GM23338 (cell line): ENCODE results near the gene SCG3.

Experiments used
- EZH2 ChIP-seq: fragments of 200-600 bp; sonication (generic); IDR thresholded peaks from one replicate; pipeline ENCODE4 v1.8.0; 2017; ENCODE audit warnings: antibody characterized with exemption, mild to moderate bottlenecking, low read depth; ENCODE audit not compliant: unreplicated experiment
- EZH2phosphoT487 ChIP-seq: fragments of 200-600 bp; sonication (generic); IDR thresholded peaks from one replicate; pipeline ENCODE4 v1.8.1; 2018; ENCODE audit warnings: antibody characterized with exemption; ENCODE audit not compliant: unreplicated experiment
- JUNB ChIP-seq: IDR thresholded peaks from one replicate; pipeline ENCODE4 v1.6.1; 2016; ENCODE audit warnings: antibody characterized with exemption; ENCODE audit not compliant: unreplicated experiment
- STAT1 ChIP-seq: IDR thresholded peaks from one replicate; pipeline ENCODE4 v1.6.1; 2016; ENCODE audit warnings: antibody characterized with exemption; ENCODE audit not compliant: unreplicated experiment
- TF ChIP-seq, protein P1 (sequence below), 2 experiments: fragments of 200-600 bp in 1 of 2; sonication (generic) in 1 of 2; conservative IDR thresholded peaks; 2 replicates each; pipeline versions ENCODE4 v1.5.1 to v1.6.1; 2016 to 2017; ENCODE audit warnings: antibody characterized with exemption in 2 of 2, low read depth in 2 of 2, mild to moderate bottlenecking in 2 of 2, moderate library complexity in 1 of 2
- TF ChIP-seq, protein P2 (sequence below): fragments of 250-450 bp; sonication (Bioruptor Pico); IDR thresholded peaks from 2 replicates; pipeline ENCODE4 v1.5.0; 2020; ENCODE audit warnings: mild to moderate bottlenecking, moderate library complexity

DNA sequence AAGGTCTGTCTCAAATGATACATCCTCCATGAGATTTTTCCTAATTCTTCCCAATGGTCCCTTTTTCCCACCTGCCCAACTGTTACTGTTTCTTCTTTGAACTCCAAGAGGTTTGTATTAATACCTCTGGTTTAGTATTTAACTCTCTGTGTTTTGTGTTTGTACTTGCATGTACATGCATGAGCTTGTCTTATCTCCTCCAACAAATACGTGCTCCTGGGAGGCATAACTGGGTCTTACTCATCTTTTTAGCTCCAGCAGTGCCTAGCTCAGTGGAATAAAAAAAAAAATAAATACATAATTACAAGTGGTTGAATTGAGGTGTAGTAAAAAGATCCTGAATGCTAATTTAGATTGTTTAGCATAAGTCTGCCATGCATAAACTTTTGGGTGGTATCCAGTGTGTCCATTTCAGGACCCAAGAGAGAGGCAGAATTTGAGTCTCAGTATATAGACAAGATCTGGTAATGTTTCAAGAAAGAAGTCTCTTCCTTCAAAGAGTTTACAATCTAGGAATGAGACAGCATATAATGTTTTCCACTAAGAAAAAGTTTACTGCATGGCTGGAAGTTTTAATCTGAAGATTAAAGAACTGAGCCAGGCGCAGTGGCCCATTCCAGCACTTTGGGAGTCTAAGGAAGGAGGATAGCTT is 57.9 kb downstream of the SCG3 start:
- TF ChIP-seq, protein P1, sequence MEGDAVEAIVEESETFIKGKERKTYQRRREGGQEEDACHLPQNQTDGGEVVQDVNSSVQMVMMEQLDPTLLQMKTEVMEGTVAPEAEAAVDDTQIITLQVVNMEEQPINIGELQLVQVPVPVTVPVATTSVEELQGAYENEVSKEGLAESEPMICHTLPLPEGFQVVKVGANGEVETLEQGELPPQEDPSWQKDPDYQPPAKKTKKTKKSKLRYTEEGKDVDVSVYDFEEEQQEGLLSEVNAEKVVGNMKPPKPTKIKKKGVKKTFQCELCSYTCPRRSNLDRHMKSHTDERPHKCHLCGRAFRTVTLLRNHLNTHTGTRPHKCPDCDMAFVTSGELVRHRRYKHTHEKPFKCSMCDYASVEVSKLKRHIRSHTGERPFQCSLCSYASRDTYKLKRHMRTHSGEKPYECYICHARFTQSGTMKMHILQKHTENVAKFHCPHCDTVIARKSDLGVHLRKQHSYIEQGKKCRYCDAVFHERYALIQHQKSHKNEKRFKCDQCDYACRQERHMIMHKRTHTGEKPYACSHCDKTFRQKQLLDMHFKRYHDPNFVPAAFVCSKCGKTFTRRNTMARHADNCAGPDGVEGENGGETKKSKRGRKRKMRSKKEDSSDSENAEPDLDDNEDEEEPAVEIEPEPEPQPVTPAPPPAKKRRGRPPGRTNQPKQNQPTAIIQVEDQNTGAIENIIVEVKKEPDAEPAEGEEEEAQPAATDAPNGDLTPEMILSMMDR (conservative IDR thresholded peaks at IDR 0.05; ENCODE audit: low read depth in 2 of 2) = no peak
- TF ChIP-seq EZH2 (no peak), JUNB (no peak), STAT1 (no peak), EZH2phosphoT487 (no peak)
- TF ChIP-seq, protein P2, sequence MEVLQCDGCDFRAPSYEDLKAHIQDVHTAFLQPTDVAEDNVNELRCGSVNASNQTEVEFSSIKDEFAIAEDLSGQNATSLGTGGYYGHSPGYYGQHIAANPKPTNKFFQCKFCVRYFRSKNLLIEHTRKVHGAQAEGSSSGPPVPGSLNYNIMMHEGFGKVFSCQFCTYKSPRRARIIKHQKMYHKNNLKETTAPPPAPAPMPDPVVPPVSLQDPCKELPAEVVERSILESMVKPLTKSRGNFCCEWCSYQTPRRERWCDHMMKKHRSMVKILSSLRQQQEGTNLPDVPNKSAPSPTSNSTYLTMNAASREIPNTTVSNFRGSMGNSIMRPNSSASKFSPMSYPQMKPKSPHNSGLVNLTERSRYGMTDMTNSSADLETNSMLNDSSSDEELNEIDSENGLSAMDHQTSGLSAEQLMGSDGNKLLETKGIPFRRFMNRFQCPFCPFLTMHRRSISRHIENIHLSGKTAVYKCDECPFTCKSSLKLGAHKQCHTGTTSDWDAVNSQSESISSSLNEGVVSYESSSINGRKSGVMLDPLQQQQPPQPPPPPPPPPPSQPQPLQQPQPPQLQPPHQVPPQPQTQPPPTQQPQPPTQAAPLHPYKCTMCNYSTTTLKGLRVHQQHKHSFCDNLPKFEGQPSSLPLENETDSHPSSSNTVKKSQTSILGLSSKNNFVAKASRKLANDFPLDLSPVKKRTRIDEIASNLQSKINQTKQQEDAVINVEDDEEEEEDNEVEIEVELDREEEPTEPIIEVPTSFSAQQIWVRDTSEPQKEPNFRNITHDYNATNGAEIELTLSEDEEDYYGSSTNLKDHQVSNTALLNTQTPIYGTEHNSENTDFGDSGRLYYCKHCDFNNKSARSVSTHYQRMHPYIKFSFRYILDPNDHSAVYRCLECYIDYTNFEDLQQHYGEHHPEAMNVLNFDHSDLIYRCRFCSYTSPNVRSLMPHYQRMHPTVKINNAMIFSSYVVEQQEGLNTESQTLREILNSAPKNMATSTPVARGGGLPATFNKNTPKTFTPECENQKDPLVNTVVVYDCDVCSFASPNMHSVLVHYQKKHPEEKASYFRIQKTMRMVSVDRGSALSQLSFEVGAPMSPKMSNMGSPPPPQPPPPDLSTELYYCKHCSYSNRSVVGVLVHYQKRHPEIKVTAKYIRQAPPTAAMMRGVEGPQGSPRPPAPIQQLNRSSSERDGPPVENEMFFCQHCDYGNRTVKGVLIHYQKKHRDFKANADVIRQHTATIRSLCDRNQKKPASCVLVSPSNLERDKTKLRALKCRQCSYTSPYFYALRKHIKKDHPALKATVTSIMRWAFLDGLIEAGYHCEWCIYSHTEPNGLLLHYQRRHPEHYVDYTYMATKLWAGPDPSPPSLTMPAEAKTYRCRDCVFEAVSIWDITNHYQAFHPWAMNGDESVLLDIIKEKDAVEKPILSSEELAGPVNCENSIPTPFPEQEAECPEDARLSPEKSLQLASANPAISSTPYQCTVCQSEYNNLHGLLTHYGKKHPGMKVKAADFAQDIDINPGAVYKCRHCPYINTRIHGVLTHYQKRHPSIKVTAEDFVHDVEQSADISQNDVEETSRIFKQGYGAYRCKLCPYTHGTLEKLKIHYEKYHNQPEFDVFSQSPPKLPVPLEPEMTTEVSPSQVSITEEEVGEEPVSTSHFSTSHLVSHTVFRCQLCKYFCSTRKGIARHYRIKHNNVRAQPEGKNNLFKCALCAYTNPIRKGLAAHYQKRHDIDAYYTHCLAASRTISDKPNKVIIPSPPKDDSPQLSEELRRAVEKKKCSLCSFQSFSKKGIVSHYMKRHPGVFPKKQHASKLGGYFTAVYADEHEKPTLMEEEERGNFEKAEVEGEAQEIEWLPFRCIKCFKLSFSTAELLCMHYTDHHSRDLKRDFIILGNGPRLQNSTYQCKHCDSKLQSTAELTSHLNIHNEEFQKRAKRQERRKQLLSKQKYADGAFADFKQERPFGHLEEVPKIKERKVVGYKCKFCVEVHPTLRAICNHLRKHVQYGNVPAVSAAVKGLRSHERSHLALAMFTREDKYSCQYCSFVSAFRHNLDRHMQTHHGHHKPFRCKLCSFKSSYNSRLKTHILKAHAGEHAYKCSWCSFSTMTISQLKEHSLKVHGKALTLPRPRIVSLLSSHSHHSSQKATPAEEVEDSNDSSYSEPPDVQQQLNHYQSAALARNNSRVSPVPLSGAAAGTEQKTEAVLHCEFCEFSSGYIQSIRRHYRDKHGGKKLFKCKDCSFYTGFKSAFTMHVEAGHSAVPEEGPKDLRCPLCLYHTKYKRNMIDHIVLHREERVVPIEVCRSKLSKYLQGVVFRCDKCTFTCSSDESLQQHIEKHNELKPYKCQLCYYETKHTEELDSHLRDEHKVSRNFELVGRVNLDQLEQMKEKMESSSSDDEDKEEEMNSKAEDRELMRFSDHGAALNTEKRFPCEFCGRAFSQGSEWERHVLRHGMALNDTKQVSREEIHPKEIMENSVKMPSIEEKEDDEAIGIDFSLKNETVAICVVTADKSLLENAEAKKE (CRISPR knock-in tag) = no peak
